ENCODE data around the gene ZNF548.

The ZNF548 gene

GRCh38 chr19:57376151-57376550 lies 13.5 kb upstream of the ZNF548 start:
- H3K4me3 ChIP-seq (ENCODE audit: low read depth, low read length): no peak overlapping the region
- no peak for DNase-seq (ENCODE audit: low read depth)
- no peak for TF ChIP-seq CTCF (conservative IDR thresholded peaks at IDR 0.05; ENCODE audit: low read depth, low read length)

GRCh38 chr19:57377498-57378146 lies 12.0 kb upstream of the ZNF548 start:
- no peak for DNase-seq (ENCODE audit: low read depth)
- no peak overlapping the region for H3K4me3 ChIP-seq (ENCODE audit: low read depth, low read length)
- no peak for TF ChIP-seq CTCF (conservative IDR thresholded peaks at IDR 0.05; ENCODE audit: low read depth, low read length)

GRCh38 chr19:57380923-57381322 lies 8.7 kb upstream of the ZNF548 start:
- H3K4me3 ChIP-seq (ENCODE audit: low read depth, low read length): no peak overlapping the region
- no peak for TF ChIP-seq CTCF (conservative IDR thresholded peaks at IDR 0.05; ENCODE audit: low read depth, low read length)
- no peak for DNase-seq (ENCODE audit: low read depth)

GRCh38 chr19:57382806-57383488 lies 6.7 kb upstream of the ZNF548 start:
- no peak overlapping the region for H3K4me3 ChIP-seq (ENCODE audit: low read depth, low read length)
- TF ChIP-seq CTCF (conservative IDR thresholded peaks at IDR 0.05; ENCODE audit: low read depth, low read length): no peak
- no peak for DNase-seq (ENCODE audit: low read depth)

GRCh38 chr19:57389194-57389729 lies 392 bp upstream of the ZNF548 start:
- no peak for TF ChIP-seq CTCF (conservative IDR thresholded peaks at IDR 0.05; ENCODE audit: low read depth, low read length)
- no peak for DNase-seq (ENCODE audit: low read depth)
- H3K4me3 ChIP-seq (ENCODE audit: low read depth, low read length): peak overlapping the region; percentile 95

GRCh38 chr19:57395710-57396109 lies 6.1 kb downstream of the ZNF548 start:
- TF ChIP-seq CTCF (conservative IDR thresholded peaks at IDR 0.05; ENCODE audit: low read depth, low read length): no peak
- H3K4me3 ChIP-seq (ENCODE audit: low read depth, low read length): no peak overlapping the region

More at GRCh38 chr19:57395710-57396109, 6.1 kb downstream of the ZNF548 start:
- DNase-seq (ENCODE audit: low read depth): no peak

Data from choroid plexus epithelial cell (primary cell).